Ishikawa (cell line): ENCODE measurements around the gene SPINK5.

ENCODE experiments used
- CEBPB ChIP-seq: IDR thresholded peaks from 2 replicates; pipeline ENCODE4 v1.6.1; 2012
- EP300 ChIP-seq: IDR thresholded peaks from 2 replicates; pipeline ENCODE4 v1.6.1; 2012; ENCODE audit warnings: borderline replicate concordance
- RAD21 ChIP-seq: IDR thresholded peaks from 2 replicates; pipeline ENCODE4 v1.6.1; 2012; ENCODE audit warnings: low read depth
- REST ChIP-seq: IDR thresholded peaks from 2 replicates; pipeline ENCODE4 v1.6.1; 2012; ENCODE audit warnings: low read depth, mild to moderate bottlenecking
- TAF1 ChIP-seq: IDR thresholded peaks from 2 replicates; pipeline ENCODE4 v1.6.1; 2012; ENCODE audit warnings: low read depth, mild to moderate bottlenecking
- TEAD4 ChIP-seq: IDR thresholded peaks from 2 replicates; pipeline ENCODE4 v1.6.1; 2012
- USF1 ChIP-seq: IDR thresholded peaks from 2 replicates; pipeline ENCODE4 v1.6.1; 2012
- YY1 ChIP-seq: IDR thresholded peaks from 2 replicates; pipeline ENCODE4 v1.6.1; 2012; ENCODE audit warnings: low read depth
- TF ChIP-seq, protein P1 (sequence below): IDR thresholded peaks from 2 replicates; pipeline ENCODE4 v1.6.1; 2012

DNA sequence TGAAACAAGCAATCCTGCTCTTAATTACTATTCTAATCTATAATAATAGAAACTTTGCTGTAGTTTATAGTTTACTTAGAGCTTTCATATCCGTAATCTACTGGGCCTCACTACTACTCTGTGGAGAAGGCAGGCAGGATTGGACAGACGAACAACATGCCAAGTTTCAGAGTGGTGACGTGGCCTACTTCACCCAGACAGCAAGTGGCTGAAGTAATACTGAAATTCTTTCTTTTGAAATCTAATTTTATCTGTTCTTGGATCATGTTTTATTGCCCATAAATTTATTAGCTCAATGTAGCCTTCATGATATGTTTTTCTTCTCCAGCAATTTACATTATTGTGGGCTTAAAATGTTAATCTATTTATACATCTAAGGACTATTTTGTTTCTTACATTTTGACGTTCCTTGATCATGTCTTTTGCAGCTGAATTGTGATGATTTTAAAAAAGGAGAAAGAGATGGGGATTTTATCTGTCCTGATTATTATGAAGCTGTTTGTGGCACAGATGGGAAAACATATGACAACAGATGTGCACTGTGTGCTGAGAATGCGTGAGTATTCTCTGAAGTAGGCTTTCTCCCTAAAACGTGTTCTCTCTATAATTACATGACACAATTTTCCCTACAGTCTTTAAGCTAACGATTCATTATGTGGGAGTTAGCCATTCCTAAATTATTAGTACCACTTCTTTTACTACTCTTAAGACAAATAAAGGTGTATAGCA is 22.4 kb downstream of the SPINK5 start:
- no peak for TF ChIP-seq TEAD4
- TF ChIP-seq YY1, result no peak
- no peak for TF ChIP-seq USF1
- no peak for TF ChIP-seq EP300
- TF ChIP-seq REST, result no peak
- TF ChIP-seq TAF1, result no peak
- TF ChIP-seq, protein P1, sequence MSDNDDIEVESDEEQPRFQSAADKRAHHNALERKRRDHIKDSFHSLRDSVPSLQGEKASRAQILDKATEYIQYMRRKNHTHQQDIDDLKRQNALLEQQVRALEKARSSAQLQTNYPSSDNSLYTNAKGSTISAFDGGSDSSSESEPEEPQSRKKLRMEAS, result no peak
- no peak for TF ChIP-seq RAD21
- no peak for TF ChIP-seq CEBPB
